Amniotic epithelial cell (primary cell): ENCODE measurements around the gene TRIM16.
"Not testable (repeated sequence)": the region's sequence is repeated elsewhere in the genome, so short reads cannot be mapped to it uniquely, and the experiment has no call there.

Experiments used
- DNase-seq: peaks from one replicate; pipeline ENCODE4 v3.0.0-alpha.2; 2010; ENCODE audit warnings: low read depth

TRIM16 gene

DNA sequence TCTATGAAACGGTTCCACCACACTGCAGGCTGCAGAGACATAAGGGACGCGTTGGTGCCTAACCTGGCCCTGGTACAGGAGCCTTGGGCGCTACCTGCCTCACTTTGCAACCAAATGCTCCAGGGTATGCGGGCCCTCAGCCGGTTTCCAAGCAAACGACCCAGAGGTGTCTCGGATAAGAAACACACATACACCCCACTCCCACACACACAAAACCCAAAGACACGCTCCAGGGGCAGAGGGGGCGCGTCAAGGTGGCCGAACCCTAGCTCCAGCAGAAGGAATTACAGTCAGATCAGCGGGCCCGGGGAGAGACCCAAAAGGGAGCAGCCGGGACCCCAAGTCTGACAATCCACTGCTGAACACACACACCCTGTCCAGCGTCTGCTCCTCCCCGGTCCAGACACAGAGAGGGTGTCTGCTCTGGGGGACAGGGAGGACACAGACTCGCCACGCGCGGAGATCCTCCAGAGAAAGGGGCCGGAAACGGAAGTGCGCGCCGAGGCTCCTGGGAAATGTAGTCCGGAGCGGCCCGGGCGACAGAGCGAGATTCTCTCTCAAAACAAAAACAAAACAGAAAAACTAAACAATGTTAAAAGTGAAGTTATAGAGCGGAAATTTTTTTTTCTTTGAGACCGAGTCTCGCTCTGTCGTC is at the start of gene TRIM16:
TSS of gene TRIM16 (minus strand) at position 488 of the 655 bp plus-strand sequence. CDS start 32,702 bp downstream, outside the sequence.
- peak; percentile 35 for DNase-seq

DNA sequence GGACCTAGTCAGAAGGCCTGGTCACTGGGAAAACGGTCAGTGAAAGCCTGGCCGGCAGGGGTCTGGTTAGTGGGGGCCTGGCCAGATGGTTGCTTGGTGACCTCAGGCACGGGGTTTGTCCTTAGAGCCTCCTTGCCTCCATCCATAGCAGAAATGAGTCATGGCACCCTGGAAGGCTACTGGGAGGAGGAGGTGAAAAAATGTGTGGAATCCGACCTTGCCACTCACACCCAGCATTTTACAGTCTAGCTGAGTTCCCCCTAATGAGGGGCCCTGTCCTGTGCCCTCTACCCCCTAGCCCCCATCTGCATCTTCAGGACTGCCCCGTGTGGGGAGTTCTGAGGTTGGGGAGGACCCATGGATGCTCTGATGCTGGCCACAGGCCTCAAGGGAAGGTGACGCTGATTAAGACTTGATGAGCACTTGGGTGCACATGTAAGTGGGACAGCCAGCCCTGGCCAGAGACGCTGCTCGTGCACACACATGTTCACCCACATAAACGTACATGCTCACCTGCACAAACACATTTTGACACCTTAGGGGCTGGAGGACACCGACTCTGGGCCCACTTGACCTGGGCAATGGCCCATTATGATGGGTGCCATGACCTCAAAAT is 49.2 kb upstream of the TRIM16 start:
- DNase-seq = not testable (repeated sequence)

DNA sequence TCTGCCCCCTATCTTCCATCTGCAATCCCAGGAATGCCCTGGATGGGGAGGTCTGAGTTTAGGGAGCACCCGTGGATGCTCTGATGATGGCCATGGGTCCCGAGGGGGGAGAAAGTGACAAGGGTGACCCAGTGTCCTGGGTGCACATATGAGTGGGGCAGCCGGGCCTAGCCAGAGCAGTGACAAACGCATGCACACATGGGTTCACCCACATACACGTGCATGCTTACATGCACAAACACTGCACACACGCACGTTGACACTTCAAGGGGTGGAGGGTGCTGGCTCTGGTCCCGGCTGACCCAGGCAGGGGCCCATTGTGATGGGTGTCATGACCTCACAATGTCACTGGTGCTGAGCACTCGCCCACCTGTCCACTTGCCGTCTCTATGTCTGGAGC is 47.8 kb upstream of the TRIM16 start, which contains the start of gene TBC1D26:
TSS of gene TBC1D26 (plus strand) at position 384 of the 400 bp plus-strand sequence. CDS start 3,066 bp downstream, outside the sequence.
- not testable (repeated sequence) for DNase-seq

DNA sequence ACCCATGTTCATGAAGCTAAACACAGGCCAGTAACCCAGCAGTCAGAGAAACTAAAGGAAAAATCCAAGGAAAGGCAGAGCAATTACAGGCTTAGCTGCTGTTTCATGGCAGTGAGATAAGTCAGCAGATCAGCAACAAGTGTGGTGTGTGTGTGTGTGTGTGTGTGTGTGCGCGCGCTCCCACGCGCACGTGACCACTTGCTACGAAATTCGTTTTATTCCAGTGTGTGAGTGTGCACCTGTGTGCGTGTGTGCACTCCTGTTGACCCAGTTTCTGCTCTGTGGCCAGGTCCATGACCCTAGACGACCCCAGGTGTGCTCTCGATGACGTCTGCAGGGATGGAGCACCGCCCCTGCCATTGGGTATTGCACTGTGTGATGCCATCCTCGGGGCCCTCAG is 46.4 kb upstream of the TRIM16 start:
- DNase-seq = not testable (repeated sequence)

DNA sequence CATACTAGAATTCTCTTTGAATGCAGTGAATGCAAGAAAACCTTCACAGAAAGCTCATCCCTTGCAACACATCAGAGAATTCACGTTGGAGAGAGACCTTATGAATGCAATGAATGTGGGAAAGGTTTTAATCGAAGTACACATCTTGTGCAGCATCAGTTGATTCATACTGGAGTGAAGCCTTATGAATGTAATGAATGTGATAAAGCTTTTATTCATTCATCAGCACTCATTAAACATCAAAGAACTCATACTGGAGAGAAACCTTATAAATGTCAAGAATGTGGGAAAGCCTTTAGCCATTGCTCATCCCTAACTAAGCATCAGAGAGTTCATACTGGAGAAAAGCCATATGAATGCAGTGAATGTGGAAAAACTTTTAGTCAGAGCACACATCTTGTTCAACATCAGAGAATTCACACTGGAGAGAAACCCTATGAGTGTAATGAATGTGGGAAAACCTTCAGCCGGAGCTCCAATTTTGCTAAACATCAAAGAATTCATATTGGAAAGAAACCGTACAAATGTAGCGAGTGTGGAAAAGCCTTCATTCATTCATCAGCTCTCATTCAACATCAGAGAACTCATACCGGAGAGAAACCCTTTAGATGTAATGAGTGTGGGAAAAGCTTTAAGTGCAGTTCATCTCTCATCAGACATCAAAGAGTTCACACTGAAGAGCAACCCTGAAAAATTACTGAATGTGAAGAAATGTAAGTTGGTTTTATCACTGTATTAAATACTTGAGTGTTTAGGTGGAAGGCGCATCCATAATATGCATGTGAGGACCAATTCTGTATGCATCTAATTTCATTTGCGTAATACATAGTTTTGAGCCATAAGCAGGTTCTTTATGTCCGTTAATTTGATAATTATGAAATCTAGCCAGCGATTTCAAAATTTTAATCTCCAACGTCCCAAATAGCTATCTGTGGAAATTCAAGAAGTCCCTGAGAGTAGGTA is 32.8 kb upstream of the TRIM16 start:
- peak; percentile 16 for DNase-seq

DNA sequence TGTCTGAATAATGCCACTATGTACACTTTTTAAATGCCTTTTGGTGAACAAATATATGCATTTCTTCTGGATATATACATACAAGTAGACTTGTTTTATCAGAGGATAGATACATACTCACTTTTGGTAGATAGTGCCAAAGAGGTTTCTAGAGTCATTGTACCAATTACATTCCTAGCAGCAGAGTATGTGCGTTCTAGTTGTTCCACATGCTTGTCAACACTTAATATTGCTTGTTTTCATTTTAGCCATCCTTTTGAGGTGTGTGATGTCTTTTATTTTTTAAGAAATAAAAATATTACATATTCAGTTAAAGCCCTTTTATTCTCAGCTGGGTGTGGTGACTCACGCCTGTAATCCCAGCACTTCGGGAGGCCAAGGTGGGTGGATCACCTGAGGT is 24.8 kb upstream of the TRIM16 start:
- not testable (repeated sequence) for DNase-seq

DNA sequence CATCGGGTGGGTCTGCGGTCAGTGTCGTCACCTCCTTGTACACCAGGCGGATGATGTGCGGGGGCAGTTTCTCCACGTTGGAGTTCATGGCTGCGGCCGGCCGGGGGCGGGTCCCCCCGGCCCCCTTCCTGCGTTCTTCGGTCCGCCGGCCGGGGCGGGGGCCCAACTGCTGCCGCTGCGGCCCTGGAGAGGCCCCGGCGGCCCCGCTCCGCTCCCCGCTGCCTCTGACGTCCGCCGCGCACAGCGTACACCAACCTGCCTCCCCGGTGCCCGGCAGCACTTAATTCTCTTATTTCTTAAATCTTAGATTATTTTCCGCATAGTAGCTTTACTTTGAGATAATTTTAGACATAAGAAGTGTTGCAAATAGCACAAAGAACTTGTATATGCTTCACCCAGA is 20.7 kb upstream of the TRIM16 start:
- not testable (repeated sequence) for DNase-seq

DNA sequence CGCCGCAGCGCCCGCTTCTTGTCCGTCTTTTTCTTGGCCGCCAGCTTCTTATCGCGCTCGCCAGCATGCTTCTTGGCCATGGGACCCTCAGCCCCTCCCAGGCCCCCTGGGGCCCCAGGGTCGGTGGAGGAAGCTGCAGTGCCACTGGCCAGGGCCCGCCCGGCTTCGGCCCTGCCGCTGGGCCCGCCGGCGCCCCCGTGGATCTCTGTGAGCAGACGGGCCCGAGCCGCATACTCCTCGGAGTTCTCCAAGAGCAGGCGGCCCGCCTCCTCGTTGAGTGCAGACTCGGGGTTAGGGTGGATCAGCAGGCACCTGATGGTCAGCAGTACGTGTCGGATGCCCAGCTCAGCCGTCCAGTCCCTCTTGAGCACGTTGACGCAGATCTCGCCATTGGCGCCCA is 20.1 kb upstream of the TRIM16 start:
- DNase-seq = not testable (repeated sequence)

DNA sequence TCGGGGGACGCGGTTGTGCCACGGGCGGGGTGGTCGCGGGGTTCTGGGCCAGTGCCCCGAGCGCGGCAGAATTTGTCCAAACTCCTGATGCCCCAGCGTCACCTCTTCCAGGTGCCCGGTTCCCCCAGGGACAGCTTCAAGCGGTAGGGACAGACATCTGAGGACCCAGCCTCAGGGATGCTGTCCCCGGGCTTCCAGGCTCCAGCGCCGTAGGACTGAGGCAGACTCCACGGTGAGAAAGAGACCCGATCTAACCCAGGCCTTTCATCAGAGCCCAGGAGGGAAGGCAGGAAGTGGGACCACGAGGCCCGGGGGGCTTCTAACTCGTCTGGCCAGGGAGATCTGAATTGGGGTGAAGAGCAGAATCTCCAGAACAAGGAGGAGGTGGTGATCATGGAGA is 15.8 kb upstream of the TRIM16 start:
- DNase-seq = not testable (repeated sequence)

DNA sequence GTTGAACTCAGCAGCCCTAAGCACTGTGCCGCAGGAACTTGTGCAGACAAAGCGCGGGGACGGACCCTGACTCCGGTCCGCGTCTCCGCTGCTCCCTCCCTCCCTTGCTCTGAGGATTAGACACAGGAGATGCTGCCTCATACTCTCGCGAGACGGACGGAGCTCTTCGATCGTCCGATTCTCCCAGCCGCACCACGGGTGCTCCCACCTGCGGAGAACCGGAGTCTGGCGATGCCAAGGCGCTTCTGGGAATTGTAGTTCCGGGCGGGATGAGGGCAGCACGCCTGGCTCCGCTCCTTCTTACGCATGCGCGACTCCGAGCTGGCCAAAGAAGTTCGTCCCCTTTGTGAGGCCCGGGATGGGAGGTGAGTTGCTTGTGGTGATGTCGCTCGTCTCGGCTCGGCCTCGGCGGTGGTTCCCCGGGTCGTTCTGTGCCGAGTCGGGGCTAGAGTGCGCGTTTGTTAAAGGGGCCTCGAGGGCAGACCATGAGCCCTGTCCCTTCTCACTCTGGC is 15.4 kb upstream of the TRIM16 start, which contains the start of gene ZNF286A:
TSS of gene ZNF286A (plus strand) at position 340 of the 512 bp plus-strand sequence. CDS start 578 bp downstream, outside the sequence.
- DNase-seq = peak; percentile 98

DNA sequence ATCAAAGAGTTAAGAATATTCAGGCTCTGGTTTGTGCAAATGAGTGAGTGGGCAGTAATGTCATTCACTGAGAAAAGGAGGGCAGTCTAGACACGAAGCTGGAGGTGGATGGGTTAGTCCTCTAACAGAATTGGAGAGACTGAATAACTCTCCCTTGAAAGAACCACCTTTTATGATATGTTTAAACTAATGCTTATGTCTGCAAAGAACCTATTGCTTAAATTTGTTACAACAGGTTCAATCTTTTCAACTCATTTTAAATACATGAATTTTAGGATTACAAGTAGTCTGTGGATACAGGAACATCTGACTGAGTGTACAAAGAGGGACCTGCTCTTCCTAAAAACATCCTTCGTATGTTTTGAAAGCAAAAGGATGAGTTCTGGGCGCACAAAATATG is 14.9 kb upstream of the TRIM16 start:
- not testable (repeated sequence) for DNase-seq

DNA sequence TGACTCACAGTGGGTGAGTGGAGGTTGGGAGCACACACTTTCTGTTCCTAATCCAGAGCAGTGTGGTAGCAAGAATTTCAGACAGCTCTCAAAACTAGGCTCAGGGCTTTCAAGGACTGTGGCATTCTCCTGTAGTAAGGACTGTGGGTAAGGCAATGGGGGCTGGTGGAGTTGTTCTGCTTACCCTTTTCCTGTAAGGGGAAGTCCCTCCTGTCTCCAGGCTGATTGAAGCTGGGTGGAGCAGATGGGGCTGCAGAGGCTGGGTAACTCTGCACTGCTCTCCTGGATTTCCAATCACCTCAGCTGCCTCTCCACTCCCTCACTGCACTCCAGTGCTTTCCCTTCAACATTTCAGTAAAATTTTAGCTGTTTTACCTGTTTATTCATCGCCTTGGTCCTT is 3.4 kb upstream of the TRIM16 start:
- not testable (repeated sequence) for DNase-seq

DNA sequence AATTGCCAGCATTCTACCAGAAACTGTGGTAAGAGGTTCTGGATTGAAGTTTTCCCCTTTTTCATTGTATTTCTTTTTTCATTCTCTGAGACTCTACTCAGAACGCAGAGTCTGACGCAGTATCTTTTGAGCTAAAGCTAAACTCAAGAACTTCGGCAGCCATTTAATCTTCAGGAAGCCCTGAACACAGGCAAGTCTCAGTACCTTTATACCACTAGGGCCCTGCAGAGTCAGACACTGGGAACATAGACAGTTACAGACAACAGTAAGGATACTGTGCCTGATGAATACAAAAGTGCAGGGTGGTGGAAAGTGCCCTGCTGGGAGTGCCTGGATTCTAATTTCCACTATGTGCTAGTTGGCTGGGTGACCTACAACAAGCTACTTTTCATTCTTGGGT is 976 bp downstream of the TRIM16 start:
- not testable (repeated sequence) for DNase-seq

DNA sequence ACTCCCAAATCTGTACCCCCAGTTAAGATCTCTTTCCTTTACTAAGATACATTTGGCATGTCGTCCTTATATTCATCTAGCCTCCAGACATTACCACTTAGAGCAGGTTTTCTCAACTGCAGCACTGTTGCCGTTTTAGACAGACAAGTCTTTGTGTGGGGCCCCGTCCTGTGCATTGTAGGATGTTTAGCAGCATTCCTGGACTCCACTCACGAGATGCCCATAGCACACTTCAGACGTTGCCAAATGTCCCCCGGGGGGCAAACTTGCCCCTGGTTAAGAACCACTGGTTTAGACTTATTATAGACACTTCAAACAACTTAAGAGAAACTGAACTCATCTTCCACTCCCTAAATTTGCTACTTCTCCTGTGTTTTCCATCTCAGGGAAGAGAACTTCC is 8.1 kb downstream of the TRIM16 start:
- DNase-seq = not testable (repeated sequence)

DNA sequence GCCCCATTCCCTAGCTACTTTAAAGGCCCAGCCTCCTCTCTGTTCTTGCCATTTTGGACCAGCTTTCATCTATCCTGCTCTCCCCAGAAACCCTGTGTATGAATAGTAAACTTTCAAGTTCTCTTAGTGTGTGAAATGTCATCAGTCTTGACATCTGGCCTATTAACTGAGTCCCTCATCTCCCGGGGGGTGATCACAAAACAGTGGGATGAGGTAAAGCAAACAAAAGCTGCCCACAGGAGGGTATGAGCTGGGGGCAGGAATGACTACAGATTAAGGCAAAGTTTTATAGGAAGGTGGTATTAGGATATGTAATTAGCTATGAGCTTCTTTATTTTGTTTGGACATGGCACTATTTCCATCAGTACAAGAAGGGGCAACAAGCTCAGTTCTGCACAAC is 9.5 kb downstream of the TRIM16 start:
- DNase-seq = not testable (repeated sequence)

DNA sequence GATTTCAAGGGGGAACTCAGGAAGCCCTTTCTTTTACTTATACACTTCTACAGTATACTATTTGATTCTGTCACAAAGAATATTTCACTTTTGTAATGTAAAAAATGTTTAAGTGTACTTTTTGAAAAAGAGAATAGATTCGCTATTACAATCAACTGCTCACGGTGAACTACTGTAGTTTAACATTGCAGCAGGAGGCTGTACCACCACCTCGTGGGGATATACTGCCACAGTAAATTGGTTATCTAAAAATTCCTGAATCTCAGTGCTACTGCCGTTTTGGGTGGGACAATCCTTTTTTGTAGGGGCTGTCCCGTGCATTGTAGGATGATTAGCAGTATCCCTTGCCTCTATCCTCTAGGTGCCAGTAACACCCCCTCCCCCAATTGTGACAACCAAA is 14.6 kb downstream of the TRIM16 start:
- not testable (repeated sequence) for DNase-seq

DNA sequence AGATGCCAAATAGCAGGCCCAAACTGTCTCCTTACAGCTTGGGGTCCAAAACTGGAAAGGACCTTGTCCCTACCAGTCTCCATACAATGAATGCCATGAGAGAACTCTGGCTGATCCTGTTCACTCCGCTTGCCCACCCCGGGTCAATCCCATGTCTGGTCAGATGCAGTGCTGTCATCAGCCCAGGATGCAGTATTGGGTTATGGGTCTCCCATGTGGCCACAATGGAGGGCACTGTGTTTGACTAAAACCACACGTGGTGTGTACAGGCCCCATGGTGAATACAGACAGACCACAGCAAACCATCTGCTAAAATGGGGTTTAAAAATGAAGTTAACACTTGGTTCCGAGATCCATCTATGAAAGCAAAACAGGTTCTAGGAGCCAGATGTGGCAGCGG is 20.4 kb downstream of the TRIM16 start:
- DNase-seq = no peak

DNA sequence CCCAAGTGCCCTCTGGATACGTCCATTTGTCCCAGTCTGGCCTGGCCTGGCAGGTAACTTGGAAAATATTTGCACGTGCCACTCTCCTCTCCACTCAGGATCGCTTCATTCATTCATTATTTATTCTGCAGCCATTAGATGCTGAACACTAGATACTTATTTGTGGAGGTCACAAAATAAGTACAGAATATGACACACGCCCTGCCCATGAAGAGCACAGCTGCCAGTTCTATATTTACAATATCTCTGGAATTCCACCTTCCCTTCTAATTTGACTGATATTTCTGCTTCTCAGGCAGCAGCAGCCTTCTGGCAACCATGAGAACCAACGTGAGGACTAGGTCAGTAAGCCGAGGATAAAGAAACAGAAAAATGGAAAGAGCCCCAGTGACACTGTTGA is 20.9 kb downstream of the TRIM16 start:
- DNase-seq = no peak

DNA sequence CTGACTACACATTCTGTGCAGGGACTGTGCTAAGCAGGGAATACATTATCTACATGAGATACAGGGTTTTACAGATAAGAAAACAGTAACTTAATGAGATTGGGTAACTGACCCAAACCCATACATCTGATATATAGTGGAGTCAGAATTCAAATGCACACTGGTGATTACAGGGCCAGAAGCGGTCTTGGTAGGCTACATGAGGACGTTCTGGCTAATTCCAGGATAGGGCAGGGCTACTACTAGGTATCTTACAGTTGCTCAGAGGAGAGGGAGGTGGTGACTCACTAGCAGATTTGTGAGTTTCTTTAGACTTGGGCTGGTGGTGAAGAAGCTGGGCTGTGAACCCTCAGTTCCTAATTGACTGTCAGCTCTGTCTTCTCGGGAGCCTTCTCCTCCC is 21.4 kb downstream of the TRIM16 start:
- DNase-seq = peak; percentile 38

DNA sequence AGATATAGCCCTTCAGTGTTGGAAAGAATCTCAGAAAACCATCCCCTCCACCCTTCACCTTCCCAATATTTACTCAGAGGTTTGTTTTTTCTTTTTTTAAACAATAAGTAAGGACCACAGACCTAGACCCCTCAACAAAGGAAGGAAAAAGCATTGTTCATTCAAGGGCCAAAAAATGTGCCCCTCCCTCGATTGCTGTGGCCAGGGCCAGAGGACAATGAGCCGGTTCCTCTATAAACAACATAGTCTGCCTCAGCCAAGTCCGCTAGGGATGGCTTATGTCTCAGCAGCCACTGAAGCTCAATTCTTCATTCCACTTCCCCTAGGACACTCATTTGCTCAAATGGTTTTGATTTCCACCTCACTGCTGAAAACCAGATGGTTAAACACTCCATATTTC is 24.0 kb downstream of the TRIM16 start:
- DNase-seq = no peak

DNA sequence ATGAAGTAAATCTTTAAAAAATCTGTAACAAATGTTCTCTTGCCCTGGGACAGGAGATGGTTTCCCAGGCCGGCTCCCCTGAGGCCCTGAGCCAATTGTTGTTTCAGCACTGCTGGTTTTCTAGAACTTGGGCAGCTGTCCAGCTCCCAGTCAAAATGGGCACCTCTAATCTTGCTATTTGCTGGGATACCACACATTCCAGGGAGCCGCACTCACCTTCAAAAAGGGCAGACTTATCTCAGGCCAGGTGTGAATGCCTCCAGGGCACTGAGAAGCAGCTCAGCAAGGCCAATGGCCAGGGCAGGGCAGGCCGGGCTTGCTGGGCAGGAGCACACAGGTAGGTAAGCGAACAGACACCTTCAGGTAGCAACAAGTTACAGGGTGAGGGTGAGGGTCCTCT is 24.4 kb downstream of the TRIM16 start:
- peak; percentile 46 for DNase-seq

DNA sequence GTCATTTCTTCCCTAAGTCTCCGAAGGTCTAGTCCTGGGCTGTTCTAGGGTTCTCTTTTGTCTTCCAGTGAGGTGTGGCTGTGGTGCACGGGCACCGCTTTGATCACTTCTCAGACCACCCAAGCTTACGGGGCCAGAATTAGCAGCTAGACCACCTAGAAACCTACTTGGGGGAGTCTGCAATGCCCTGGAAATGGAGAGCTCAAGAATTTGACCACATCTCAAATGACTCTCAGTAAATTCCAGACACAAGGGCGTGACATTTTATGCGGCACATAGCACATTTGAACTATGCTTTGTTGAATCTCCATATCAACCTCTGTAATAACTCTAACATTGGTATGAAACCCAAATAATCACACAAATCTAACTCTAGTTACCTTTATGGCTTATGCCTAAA is 24.9 kb downstream of the TRIM16 start:
- DNase-seq = no peak
